Hematopoietic multipotent progenitor cell treated with erythropoietin and hydrocortisone succinate and interleukin-3 and kit ligand, for 17 days (in vitro differentiated cells): ENCODE measurements around the gene ROBO1.

Experiments used
- DNase-seq: peaks from one replicate; pipeline ENCODE4 v3.0.0-alpha.2; 2015; ENCODE audit warnings: low spot score

ROBO1 gene

DNA sequence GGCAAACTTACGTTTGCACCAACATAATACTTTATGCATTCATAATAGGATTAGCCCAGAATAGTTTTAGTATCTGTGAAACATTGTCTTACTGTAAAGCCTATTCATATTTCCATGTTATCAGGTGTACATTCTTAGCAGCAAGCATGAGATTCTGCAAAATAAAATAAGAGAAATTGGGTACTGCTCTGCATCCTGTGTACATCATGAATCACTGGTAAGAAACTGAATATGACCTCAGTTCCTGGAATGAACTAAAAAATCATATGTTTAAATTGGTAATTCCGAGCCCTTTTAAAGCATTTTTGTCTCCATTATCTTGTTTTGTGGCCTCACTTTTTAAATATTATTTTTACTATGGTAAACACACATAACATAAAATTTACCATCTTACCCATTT is 605.1 kb downstream of the ROBO1 start:
- DNase-seq, result no peak

DNA sequence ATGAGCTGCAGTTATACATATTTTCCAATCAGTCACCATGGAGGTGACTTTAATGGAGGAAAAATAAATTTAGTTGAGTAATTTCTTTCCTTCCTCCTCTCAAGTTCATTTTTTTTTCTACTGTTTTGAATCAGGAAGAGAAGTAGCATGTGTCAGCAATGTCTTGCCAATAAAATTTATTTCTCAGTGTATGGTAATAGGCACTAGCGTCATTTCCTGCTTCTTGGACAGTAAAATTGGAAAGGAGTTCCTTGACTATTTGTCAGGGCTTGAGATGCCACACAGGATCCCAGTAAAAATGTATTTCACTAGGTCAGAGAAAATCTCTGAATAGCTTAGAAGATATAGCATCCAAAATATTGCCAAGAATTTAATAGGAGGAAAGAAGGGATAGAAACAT is 605.9 kb downstream of the ROBO1 start:
- DNase-seq, result no peak

DNA sequence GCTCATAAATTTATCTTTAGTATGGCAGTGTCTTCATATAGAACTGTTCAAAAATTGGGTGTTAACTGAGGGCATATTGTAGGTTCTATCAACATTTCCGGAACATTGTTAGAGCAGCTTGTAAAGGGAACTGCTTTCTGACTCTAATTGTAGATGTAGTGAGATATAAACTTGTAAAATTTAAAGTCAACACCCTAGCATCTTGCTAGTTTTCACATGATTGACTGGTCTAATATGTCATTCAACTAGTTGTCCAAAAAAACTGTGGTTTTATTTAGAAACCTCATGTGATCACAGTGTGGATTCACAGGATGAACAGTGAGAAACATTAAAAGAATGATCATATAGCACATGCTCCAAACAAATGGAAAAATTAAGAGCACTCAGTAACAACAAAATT is 607.4 kb downstream of the ROBO1 start:
- DNase-seq, result no peak

DNA sequence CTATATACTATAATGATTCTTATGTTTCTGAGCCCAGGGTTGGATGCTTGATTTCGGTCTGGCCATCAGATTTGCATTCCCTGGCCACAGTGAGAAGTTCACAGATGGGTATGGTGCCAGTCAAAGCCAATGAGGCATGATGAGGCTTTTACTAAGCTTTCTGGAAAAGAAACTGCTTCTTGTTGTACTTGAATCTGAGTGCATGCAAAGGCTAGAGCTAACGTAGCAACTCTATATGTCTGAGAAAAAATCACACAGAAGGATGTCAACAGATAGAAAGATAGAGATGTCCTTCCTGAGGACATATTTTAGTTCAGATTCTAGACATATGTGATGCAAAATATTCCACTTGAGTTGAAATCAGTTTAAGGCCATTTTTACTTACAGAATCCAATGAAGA is 608.1 kb downstream of the ROBO1 start:
- no peak for DNase-seq

DNA sequence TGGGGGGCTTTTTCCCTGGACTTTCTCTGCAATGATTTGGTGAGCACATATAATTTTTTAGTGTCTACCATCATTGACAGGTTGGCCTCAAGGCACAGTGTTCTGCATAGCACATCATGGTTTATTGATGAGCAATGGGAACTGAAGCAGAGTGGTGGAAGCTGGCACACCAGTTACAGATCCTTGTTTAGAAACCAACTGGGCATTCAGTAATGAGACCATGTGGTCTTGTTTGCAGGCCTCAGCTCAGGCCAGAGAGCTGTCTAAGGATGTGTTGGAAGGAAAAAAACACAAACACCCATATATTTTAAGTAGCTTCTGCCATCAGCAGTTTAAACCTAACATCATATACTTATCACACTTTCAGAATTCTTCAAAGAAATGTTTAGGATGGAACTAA is 610.6 kb downstream of the ROBO1 start:
- no peak for DNase-seq

DNA sequence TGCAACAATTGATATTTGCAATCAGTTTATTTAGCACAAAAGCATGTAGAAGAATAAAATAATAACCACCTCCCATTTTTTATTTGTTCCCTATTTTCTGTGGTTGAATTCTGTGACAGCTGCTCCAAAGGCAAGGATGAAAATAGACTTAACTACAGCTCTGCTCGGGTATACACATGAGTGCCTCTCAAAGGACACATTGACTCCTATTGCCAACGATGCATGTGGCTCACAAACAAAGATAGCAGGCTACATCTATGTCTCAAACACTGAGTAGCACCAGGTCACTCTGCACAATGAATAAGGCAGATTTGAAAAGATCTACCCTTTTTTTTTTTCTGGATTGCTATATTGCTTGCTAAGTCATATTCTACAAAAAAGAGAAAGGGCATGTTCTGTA is 612.9 kb downstream of the ROBO1 start:
- no peak for DNase-seq

DNA sequence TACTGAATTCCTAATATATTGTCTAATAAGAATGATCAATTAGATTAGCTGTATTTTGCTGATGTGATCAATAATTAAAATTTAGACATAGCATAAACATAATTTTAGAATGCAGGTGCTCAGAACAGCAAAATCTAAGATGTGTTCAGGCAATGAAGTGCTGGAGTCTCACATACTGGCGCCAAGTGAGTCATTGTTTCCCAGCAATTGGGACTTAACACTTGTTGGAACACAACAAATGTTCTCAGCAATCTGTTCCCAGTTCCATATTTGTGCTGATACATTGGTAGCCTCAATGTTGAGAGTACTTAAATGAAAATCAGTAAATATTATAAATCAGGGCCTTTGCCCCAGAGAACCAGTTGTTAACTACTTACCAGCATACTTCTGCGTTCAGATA is 619.0 kb downstream of the ROBO1 start:
- no peak for DNase-seq

DNA sequence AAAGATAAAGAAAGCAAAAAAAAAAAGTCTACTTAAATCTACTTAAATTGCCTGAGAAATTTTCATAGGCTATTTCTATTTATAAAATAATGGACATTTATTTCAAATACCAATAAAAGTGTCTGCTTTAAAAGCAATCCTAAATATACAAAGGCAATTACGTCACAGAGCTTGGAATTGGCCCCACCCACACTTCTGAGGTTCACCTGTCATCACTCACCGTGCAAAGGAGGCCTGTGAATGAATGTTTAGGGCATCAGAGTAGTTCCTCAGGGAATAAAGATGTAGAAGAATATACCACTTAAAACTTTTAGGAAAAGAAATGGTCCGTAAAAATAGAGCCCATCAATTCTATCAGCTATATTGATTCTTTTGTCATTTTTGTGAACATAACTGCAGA is 621.8 kb downstream of the ROBO1 start:
- no peak for DNase-seq

DNA sequence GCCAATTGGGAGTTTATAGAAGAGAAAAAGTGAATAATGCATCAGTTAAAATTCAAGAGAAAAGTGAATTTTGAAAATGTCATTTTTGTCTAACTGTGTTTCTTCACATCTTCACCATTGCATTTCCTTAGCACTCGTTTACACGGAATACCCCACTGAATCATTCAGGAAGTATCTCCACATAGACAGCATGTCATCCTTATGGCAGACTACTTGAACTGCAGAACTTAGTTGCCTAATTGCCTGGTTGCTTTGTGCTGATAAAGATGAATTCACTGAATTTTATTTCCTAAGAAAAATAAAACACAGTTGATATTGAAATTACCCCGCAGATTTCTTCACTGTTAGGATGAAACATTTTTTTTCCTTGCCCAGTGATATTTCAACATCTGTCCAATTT is 627.1 kb downstream of the ROBO1 start:
- DNase-seq, result no peak

DNA sequence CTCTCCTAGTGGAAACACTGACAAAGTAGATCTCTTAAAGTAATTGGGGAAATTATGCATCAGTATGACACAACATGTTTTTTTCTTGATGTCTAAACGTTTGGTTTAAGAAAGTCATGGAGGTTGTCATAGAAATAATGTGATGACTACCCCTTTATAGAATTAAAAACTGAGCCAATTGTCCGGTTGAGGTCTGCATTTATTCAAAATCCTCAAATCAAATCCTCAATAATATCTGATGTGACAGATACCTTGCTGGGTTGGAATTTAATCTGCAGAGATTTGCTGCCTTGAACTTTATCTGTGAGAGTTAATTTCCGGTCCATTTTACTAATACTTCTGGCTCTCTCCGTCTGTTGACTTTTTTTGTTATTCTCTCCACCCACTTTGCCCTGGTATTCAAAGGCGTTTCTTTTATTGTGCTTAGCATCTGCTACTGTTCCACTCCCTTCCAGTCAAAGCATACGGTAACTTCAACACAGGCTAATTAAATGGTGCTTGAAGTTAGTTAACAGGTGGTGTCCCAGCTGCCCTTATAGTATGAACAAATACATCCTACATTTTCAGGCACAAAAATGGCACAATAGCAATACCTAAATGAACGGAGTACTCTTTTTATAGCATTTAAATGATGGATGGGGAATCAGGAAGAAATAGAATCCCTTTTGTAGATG is 628.3 kb downstream of the ROBO1 start:
- no peak for DNase-seq

DNA sequence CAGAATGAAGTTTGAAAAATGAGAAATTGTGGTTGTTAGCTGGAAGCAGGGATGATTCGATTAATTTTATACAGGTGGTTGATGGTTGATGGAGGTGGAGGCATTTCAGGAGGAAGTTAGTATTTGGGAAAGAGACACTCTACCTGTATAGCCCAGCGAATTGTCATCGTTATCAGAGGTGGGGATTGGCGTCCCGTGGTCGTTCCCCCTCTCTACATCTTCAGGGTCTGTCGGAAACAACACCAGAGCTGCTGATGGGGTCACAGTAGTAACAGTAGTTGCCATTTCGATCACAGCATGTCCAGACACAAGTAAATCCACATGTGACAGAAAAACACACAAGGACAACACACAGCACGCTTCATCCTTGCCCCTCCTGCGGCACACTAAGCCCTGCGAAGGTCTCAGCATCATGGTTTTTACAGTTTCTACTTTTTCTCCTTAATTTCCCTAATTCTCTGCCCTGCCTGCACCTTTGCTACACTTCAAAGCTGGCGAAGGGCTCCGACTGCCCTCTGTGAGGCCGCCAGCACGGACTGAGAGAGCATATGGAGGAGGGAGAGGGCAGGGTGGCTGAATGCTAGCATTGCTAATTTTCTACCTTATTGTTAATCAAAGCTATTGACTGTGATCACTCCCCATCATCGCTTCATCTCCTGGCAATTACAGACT is 642.3 kb downstream of the ROBO1 start:
- DNase-seq, result no peak

DNA sequence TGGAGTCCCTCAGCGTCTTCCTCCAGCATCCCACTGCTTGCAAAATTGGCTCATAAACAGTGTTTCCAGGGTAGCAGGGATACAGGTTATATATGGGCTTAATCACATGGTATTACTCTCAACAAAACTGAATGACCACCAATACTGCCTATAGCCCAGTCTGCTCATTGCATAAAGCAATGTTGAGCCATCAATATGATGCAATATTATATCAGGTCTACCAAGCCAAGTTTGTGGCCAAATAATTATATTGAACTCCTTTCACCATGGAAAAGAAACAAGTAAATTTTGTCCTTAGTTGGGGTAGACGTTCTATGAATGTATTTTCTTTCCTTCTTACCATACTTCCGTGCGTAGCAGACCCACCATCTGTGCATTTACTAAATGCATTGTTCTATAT is 652.3 kb downstream of the ROBO1 start:
- no peak for DNase-seq

DNA sequence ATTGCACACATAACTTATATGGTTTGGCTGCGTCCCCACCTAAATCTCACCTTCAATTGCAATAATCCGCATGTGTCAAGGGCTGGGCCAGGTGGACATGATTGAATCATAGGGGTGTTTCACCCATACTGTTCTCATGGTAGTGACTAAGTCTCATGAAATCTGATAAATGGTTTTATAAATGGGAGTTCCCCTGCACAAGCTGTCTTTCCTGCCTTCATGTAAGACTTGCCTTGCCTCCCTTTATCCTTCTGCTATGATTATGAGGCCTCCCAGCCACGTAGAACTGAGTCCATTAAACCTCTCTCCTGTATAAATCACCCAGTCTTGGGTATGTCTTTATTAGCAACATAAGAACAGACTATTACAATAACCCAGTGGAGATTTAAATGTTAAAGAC is 653.9 kb downstream of the ROBO1 start:
- DNase-seq, result no peak

DNA sequence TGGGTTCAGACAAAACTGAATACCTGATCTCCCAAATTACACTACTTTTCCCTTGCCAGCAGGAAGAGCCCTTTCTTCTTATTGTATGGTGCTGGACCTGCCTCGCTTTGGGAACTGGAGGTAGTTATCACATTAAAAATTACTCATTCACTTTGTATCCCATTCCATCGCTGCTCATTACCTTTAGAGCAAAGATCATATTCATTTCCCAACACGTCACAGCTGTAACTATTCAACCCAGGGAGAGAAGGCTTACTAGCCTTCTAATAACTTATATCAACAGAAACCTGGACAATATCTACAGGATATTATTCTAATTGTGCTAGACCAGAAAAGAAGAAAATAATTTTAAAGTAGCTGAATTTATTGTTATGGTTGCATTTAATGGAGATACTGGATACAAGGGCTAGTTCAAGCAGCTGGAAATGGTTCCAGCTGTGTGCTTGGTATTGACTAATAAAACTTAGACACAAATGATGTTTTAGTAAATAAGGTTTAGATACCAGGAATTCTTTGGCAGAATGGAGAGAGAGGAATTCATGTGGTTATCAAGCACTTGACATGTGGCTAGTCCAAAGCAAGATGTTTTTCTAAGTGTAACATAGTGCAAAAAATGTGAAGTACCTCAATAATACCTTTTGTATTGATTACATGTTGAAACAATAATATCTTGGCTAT is 656.3 kb downstream of the ROBO1 start:
- DNase-seq, result no peak

DNA sequence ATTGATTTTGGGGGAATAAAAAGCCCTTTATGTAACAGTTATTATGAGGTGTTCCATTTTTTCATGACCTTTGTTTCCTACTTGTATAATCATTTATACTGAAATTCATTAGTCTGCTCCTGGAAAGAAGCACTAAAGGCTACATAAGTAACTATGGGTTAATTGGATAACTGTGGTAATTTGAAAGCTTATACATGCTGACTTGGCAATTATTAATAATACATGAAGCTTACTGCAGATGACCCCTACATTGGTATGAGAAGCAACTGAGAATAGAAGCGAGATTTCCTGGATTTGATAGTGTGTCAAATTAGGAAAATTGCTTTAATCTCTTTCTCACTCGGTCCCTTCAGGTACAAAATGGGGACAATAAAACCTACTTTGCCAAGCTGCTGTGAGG is 658.0 kb downstream of the ROBO1 start:
- DNase-seq, result no peak

DNA sequence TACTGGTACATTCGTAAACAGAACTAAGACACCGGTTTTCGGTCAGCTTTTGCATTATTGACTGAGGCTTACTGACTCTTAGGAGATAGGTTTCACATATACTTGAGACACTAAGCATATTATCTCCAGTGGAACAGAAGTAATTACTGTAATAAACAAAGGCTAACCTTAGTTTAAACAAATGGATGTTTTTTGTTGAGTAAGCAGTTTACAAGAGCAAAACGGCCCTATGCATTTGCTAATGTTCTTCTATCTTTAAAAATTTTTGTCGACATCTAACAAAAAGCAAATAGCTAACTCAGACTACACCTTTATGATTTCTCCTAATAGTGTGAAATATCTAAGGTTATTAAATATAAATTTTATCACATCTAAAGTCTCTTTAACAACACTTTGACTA is 664.5 kb downstream of the ROBO1 start:
- DNase-seq, result no peak

DNA sequence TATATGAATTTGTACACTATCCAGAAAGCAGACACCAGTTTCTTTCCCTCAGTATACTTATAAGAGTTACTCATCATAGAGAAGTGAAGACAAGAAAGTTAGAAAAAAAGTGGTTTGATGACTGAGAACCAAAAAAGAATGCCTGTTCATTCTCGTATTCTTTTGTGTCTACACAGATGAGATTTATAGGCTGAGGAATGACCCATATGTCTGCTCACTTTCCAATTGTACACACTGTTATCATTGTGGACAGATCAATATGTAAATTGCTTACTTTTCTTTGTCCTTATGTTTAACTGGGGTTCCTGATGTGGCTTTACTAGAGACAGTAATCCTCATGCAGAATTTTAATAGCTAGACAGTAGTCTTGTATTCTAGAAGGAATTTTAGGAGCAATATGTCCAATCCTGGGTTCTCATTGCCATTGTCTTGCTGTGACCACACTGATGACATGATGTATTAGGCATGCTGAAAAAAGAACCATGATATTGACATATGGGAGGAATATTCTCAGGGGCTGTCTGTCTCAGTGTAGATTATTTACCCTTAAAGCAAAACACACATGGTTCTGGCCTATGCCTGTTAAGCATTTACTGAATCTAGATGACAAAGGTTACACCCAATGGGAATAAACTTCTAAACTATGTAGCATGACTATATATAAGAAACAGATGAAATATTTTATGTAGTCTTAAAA is 669.7 kb downstream of the ROBO1 start:
- no peak for DNase-seq

DNA sequence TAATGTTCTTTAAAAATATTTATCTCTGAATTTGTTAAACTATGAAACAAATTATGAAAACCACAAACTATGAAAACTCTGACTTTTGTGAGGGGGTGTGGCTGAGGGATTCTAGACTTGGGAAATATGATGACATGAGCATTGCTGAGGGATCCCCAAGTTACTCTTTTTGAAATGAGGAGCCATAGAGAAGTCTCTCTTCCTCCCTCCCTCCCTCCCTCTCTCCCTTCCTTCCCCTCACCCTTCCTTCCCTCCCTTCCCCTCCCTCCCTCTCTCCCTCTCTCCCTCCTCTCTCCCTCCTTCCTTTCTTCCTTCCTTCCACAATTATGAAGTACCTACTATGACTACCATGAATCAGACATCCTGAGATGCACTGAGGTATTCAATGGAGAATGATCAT is 673.1 kb downstream of the ROBO1 start:
- no peak for DNase-seq

DNA sequence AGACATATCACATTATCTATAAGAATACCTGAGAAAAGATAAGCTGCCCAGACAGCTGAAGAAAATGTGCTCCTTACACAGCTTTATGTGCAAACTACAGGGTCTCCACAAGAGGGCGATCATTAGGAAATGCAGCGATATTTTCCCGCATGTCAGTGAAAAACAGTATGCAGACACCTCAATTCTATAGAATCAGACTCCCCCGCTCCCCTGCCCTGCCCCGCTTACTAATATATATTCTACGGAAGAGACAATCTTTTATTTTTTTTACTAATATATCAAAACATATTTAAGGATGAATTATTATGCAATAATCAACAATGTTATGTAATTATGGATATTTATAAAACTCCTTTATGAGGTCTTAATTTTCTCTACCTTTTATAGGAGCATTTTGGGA is 681.3 kb downstream of the ROBO1 start:
- DNase-seq, result peak; percentile 4

DNA sequence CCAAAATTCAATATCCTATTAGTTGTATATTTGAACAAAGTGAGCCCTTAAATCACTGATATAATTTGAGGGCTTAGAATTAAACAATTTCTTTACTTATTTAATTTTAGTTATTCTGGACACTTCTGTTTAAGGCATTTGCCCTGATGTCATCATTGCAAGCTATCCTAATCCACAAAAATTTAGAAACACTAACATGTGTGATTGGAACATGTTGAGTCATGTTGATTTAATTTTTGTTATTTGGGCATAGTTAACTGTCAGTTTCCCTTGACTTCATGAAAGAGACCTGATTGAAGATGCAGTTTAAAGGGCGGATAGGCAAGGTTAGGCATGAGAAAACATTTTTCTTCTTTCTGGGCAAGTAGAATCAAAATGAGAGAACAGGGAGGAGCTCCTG is 682.6 kb downstream of the ROBO1 start:
- DNase-seq, result no peak

DNA sequence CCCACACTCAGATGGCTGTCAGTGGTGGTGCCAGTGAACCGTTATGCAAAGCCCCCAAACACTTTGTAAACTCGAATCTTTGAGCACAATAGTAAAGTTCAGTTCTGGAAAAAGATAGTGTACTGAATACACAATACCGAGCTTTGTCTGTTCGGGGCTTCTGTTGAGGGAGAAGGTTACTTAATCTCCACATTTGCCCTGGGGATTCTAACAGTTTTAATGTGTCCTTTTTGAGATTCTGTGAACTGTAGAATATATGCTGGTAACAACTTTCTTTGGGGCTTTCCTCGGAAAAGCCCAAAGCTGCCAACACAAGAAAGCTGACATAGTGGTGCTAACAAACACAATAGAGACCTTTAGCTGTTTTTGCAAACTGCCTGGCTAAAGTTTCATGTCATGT is 686.5 kb downstream of the ROBO1 start:
- no peak for DNase-seq

DNA sequence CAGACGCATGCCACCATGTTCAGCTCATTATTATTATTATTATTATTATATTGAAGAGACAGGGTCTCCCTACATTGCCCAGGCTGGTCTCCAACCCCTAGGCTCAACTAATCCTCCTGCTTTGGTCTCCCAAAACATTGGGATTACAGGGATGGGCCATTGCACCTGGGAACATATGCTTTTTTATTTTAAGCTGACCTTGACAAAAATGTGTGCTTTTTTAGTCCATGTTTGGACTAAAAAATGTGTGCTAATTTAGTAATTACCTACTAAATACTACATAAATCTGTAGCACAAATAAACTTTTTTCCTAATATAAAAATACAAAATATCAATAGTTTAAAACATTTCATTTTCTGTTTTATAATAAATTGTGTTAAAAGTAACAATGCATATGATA is 693.2 kb downstream of the ROBO1 start:
- no peak for DNase-seq

DNA sequence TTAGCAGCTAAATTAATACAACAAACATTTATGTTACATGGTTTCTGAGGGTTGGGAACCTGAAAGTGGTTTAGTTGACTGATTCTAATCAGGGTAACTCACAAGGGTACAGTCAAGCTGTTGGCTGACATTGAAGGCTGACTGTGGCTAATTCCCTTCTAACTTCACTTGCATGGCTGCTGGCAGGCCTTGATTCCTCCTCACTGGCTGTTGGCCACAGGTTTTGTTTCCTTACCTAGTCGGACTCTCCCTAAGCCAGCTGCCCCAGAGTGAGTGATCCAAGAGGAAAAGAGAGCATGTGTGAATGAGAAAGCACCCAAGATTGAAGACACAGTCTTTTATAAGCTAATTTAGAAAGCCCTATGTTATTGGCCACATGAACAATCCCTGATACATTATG is 700.1 kb downstream of the ROBO1 start:
- no peak for DNase-seq
